IMR-90 (cell line): ENCODE data around the gene FEM1B. TPM values are rescaled to one million over a fixed set of nuclear protein-coding genes. Genes with fewer than 3 reads are reported as not detected.

ENCODE experiments used
- ATAC-seq: fragments of 200-7000 bp; cut with Tn5 transposase; 2 replicates; pipeline ENCODE4 v1.9.1; 2020; ENCODE audit warnings: low read depth, mild to moderate bottlenecking, moderate library complexity
- BruUV-seq: library from RNA; stranded (reverse); fragments of 400-500 nt; replicated peaks from 2 replicates; lab custom pipeline; 2021; lab: Mats Ljungman, UMichigan
- CTCF ChIA-PET: fragments of 300-600 bp; formaldehyde crosslinking; extraction: SDS; loops from one replicate; lab custom pipeline; 2021; ENCODE audit warnings: antibody characterized with exemption; lab: Yijun Ruan, JAX
- POLR2A ChIA-PET: fragments of 300-600 bp; sonication (Branson Sonifier 250); formaldehyde crosslinking; loops from one replicate; lab custom pipeline; 2022; ENCODE audit warnings: antibody characterized with exemption; ENCODE audit not compliant: unreplicated experiment; lab: Charles Lee
- DNase-seq: peaks from one replicate; pipeline ENCODE4 v3.0.0; 2013
- H2AFZ ChIP-seq: replicated peaks from 2 replicates; pipeline ENCODE3; 2013; ENCODE audit warnings: low read length, mild to moderate bottlenecking; ENCODE audit not compliant: poor library complexity
- H2AK5ac ChIP-seq: 2 replicates; pipeline ENCODE4 v1.6.1; 2013; ENCODE audit warnings: low read depth, low read length, inconsistent platforms
- H2AK9ac ChIP-seq: replicated peaks from 2 replicates; pipeline ENCODE3; 2013; ENCODE audit warnings: mild to moderate bottlenecking, low read depth, low read length, moderate library complexity; ENCODE audit not compliant: poor library complexity
- H2BK120ac ChIP-seq: 2 replicates; pipeline ENCODE4 v1.6.1; 2013; ENCODE audit warnings: low read depth, low read length, inconsistent platforms
- H2BK15ac ChIP-seq: 3 replicates; pipeline ENCODE4 v1.6.1; 2013; ENCODE audit warnings: low read depth, low read length, inconsistent platforms
- H2BK20ac ChIP-seq: 2 replicates; pipeline ENCODE4 v1.6.1; 2013; ENCODE audit warnings: low read depth, mild to moderate bottlenecking, inconsistent platforms, low read length, moderate library complexity
- H2BK5ac ChIP-seq: 2 replicates; pipeline ENCODE4 v1.6.1; 2013; ENCODE audit warnings: mild to moderate bottlenecking, low read depth, low read length, inconsistent platforms; ENCODE audit not compliant: poor library complexity, severe bottlenecking
- H3K14ac ChIP-seq: replicated peaks from 2 replicates; pipeline ENCODE4 v1.6.1; 2013; ENCODE audit warnings: low read depth, low read length, inconsistent platforms
- H3K18ac ChIP-seq: 2 replicates; pipeline ENCODE4 v1.6.1; 2013; ENCODE audit warnings: low read depth, low read length, control low read depth
- H3K23ac ChIP-seq: 2 replicates; pipeline ENCODE4 v1.6.1; 2013; ENCODE audit warnings: low read depth, low read length, inconsistent platforms
- H3K27ac ChIP-seq: 2 replicates; pipeline ENCODE4 v1.5.1; 2013; ENCODE audit warnings: mild to moderate bottlenecking, control low read depth, low read length; ENCODE audit not compliant: insufficient read depth
- H3K27me3 ChIP-seq: 2 replicates; pipeline ENCODE4 v1.6.1; 2013; ENCODE audit warnings: low read length; ENCODE audit not compliant: control insufficient read depth, insufficient read depth
- H3K36me3 ChIP-seq: 2 replicates; pipeline ENCODE4 v1.6.1; 2013; ENCODE audit warnings: low read length, mixed read lengths; ENCODE audit not compliant: control insufficient read depth, insufficient read depth
- H3K4ac ChIP-seq: 2 replicates; pipeline ENCODE4 v1.6.1; 2013; ENCODE audit warnings: low read depth, low read length, inconsistent platforms
- H3K4me1 ChIP-seq: 2 replicates; pipeline ENCODE4 v1.6.1; 2013; ENCODE audit warnings: low read length, mixed read lengths; ENCODE audit not compliant: control insufficient read depth, insufficient read depth
- H3K4me2 ChIP-seq: 2 replicates; pipeline ENCODE4 v1.6.1; 2013; ENCODE audit warnings: low read depth, mild to moderate bottlenecking, control low read depth, low read length, moderate library complexity
- H3K4me3 ChIP-seq: 2 replicates; pipeline ENCODE4 v1.5.1; 2013; ENCODE audit warnings: low read depth, mild to moderate bottlenecking, control low read depth, low read length, moderate library complexity; ENCODE audit not compliant: insufficient read depth
- H3K56ac ChIP-seq: 2 replicates; pipeline ENCODE4 v1.6.1; 2013; ENCODE audit warnings: low read length, inconsistent platforms; ENCODE audit not compliant: insufficient read depth; ENCODE audit errors: extremely low read depth
- H3K79me1 ChIP-seq, 2 experiments: 2 replicates each; pipeline ENCODE4 v1.6.1; 2013; ENCODE audit warnings: low read length in 2 of 2, inconsistent platforms in 1 of 2, low read depth in 1 of 2
- H3K9ac ChIP-seq: 2 replicates; pipeline ENCODE4 v1.6.1; 2013; ENCODE audit warnings: low read depth, low read length, control low read depth
- H3K9me1 ChIP-seq: 2 replicates; pipeline ENCODE4 v1.6.1; 2013; ENCODE audit warnings: low read length, inconsistent platforms; ENCODE audit not compliant: insufficient read depth
- H3K9me3 ChIP-seq: 2 replicates; pipeline ENCODE4 v1.6.1; 2013; ENCODE audit warnings: low read length; ENCODE audit not compliant: control insufficient read depth, insufficient read depth
- H4K20me1 ChIP-seq: 2 replicates; pipeline ENCODE4 v1.6.1; 2013; ENCODE audit warnings: low read length, inconsistent platforms; ENCODE audit not compliant: insufficient read depth
- H4K5ac ChIP-seq: 2 replicates; pipeline ENCODE4 v1.6.1; 2013; ENCODE audit warnings: mild to moderate bottlenecking, low read depth, low read length, control low read depth
- H4K8ac ChIP-seq, 2 experiments: 2 replicates each; pipeline ENCODE4 v1.6.1; 2013; ENCODE audit warnings: low read depth in 2 of 2, low read length in 2 of 2, control low read depth in 1 of 2, inconsistent platforms in 1 of 2
- H4K91ac ChIP-seq: 2 replicates; pipeline ENCODE4 v1.6.1; 2013; ENCODE audit warnings: low read depth, low read length, inconsistent platforms; ENCODE audit not compliant: insufficient read depth
- CEBPB ChIP-seq: IDR thresholded peaks from 2 replicates; pipeline ENCODE4 v1.6.1; 2012; ENCODE audit warnings: low read depth, low read length, improper control_type of control experiment
- NFE2L2 ChIP-seq: fragments of 150-350 bp; IDR thresholded peaks from 2 replicates; pipeline ENCODE4 v1.6.1; 2016; ENCODE audit warnings: low read depth, mild to moderate bottlenecking, low read length
- WGBS, 2 experiments: methylation state at CpG; one replicate each; pipeline versions ENCODE4 v1.1.5 to v1.1.7; 2013; ENCODE audit warnings: missing lambda C conversion rate in 2 of 2; ENCODE audit not compliant: insufficient read length in 1 of 2; ENCODE audit errors: extremely low coverage in 2 of 2; 5-methylcytosine and 5-hydroxymethylcytosine counted together
- dilution Hi-C: fragments of 300-500 bp; cut with HindIII; formaldehyde crosslinking; loops from one replicate; pipeline ENCODE4 v1.14.3; 2018; ENCODE audit warnings: low sequenced_read_pairs; ENCODE audit not compliant: unreplicated experiment
- in situ Hi-C: fragments of 300-500 bp; cut with MboI; formaldehyde crosslinking; loops from 3 replicates; pipeline ENCODE4 v1.14.3; 2019; ENCODE audit warnings: low sequenced_read_pairs, inconsistent platforms, mixed read lengths
- intact Hi-C: fragments of 100-400 bp; cut with micrococcal nuclease; formaldehyde crosslinking; loops from 2 replicates; pipeline ENCODE4 v1.10.0; 2022
- polyA plus RNA-seq, 3 experiments: library from polyadenylated mRNA; depleted of rRNA; stranded (reverse); fragments of >200 nt; gene quantifications; 2 replicates each; pipeline ENCODE4 v1.2.3, GENCODE V29; 2012; ENCODE audit warnings: low replicate concordance in 1 of 3
- total RNA-seq: library from RNA; depleted of rRNA; stranded (reverse); fragments of >200 nt; gene quantifications from 2 replicates; pipeline ENCODE4 v1.2.3, GENCODE V29; 2012

Gene FEM1B
- total and polyA plus RNA-seq, 2 of the 4 experiments (the other 2 are of a cell fraction), result 16.9 to 51.4 TPM

DNA sequence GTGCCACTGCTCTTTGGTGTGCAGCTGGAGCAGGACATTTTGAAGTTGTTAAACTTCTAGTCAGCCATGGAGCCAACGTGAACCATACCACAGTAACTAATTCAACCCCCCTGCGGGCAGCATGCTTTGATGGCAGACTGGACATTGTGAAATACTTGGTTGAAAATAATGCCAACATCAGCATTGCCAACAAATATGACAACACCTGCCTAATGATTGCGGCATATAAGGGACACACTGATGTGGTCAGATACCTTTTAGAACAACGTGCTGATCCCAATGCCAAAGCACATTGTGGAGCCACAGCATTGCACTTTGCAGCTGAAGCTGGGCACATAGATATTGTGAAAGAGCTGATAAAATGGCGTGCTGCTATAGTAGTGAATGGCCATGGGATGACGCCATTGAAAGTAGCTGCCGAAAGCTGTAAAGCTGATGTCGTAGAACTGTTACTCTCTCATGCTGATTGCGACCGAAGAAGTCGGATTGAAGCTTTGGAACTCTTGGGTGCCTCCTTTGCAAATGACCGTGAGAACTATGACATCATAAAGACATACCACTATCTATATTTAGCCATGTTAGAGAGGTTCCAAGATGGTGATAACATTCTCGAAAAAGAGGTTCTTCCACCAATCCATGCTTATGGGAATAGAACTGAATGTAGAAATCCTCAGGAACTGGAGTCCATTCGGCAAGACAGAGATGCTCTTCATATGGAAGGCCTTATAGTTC lies 12.2 kb downstream of the FEM1B start:
- 100% methylated on average over 3 of the region's 14 CpGs; no CpG with 5 or more reads in 1 of the 2 experiments for WGBS, 2 experiments
- no peak for DNase-seq

More for the DNA sequence above, 12.2 kb downstream of the FEM1B start:
- H2BK5ac ChIP-seq, result no peak overlapping the region
- peaks cover 11% of the 10 kb centered on the region for H3K9me1 ChIP-seq
- no peak overlapping the region for H3K27ac ChIP-seq
- H3K9me3 ChIP-seq, result peaks cover 1% of the 10 kb centered on the region; the same call in 1 of the 2 replicates
- TF ChIP-seq NFE2L2, result no peak
- peak; percentile 62 for TF ChIP-seq CEBPB
- in situ Hi-C loops, result no loop called here
- H2AK9ac ChIP-seq, result no peak overlapping the region
- no peak overlapping the region for H4K8ac ChIP-seq
- H2BK15ac ChIP-seq, result no peak overlapping the region
- peaks cover 17% of the 10 kb centered on the region for H3K36me3 ChIP-seq
- no peak overlapping the region for H3K4ac ChIP-seq
- no peak overlapping the region for H3K14ac ChIP-seq
- H2BK120ac ChIP-seq, result no peak overlapping the region
- H3K27me3 ChIP-seq, result no peaks in the 10 kb centered on the region
- no peak for ATAC-seq
- peaks cover 8% of the 10 kb centered on the region for H3K4me1 ChIP-seq
- no peak overlapping the region for H3K9ac ChIP-seq
- no peak overlapping the region for H2BK20ac ChIP-seq
- no peak overlapping the region for H3K56ac ChIP-seq
- H2AFZ ChIP-seq, result no peak overlapping the region
- no peak overlapping the region for H3K4me2 ChIP-seq
- H4K91ac ChIP-seq, result no peak overlapping the region
- intact Hi-C loops, result no loop called here
- no peak overlapping the region for H3K23ac ChIP-seq
- peaks cover 78% of the 10 kb centered on the region for H4K20me1 ChIP-seq
- H2AK5ac ChIP-seq, result no peak overlapping the region
- no peak overlapping the region for H3K18ac ChIP-seq
- peaks cover 18 to 61% of the 10 kb centered on the region in 2 experiments for H3K79me1 ChIP-seq
- POLR2A ChIA-PET, result no interaction called here
- CTCF ChIA-PET, result interaction anchor here (0.9 kb wide), 1 partner anchor 37 kb away, joined by 3 read pairs; no protein-coding TSS in a partner anchor
- H3K4me3 ChIP-seq, result no peak overlapping the region
- no peak overlapping the region for H4K5ac ChIP-seq
- no TSS peak for BruUV-seq
- dilution Hi-C loops, result no loop called here
